GM19193 (cell line): ENCODE data around the gene FBLN7.

Experiments
- POLR2A ChIP-seq: IDR thresholded peaks from 4 replicates; pipeline ENCODE4 v1.6.1; 2011; ENCODE audit not compliant: insufficient read depth, insufficient read length; ENCODE audit errors: extremely low read depth

The FBLN7 gene, protein sequence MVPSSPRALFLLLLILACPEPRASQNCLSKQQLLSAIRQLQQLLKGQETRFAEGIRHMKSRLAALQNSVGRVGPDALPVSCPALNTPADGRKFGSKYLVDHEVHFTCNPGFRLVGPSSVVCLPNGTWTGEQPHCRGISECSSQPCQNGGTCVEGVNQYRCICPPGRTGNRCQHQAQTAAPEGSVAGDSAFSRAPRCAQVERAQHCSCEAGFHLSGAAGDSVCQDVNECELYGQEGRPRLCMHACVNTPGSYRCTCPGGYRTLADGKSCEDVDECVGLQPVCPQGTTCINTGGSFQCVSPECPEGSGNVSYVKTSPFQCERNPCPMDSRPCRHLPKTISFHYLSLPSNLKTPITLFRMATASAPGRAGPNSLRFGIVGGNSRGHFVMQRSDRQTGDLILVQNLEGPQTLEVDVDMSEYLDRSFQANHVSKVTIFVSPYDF

GRCh38 chr2:112138159-112139032 is at the start of gene FBLN7:
Gene FBLN7 (plus strand): TSS chr2:112138385. CDS start chr2:112138656, 271 bp downstream.
- TF ChIP-seq POLR2A: no peak

DNA sequence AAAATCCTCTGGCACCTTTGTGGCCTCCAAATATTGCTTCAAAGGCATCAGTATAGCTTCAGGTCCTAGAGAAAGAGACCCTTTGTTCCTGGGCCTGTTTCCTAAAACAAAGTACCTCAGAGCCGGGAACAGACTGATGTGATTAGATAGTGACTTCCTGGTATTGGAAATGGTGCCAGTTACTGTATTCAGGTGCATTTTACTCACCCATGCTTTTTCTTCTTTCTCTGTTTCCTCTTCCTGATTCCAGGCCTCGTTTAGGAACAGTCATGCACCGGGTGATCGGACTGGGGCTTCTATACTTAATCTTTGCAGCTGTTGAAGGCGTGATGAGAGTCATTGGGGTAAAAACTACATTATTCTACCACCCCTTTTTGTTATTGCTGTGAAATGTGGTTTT is 48.8 kb upstream of the FBLN7 start:
- no peak for TF ChIP-seq POLR2A

DNA sequence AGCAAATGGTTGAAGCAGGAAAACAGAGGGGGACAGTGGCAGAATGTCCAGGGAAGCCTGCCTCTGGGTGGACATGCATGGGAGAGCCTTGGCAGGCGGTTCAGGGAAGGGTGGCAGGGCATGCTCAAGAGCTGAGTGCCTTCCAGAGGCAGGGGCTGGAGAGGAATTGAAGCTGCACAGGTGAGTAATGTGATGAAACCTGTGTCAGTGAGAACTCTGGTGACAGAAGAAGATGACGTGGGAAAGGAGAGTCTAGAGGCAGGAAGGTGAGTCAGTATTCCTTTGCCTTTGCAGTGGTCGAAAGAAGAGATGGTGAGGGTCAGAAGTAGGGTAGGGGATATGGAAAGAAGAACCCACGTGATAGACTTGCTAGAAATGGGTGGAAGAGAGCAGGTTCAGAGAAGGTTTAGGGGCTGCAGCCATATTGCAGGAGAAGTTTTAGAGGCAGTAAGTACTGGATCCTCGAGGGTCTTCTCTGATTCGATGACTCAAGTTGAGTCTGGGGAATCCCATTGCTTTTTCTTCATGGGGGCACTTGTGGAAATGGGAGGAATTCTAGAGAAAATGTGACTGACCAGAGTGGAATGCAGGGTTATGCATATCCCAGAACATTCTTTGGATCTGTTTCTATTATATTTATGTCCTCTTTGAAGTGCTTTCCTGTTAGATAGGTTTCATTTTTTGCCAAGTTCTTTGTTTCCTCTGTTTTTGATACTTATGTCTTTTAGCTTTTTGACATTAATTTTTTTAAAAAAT is 45.7 kb upstream of the FBLN7 start:
- no peak for TF ChIP-seq POLR2A

DNA sequence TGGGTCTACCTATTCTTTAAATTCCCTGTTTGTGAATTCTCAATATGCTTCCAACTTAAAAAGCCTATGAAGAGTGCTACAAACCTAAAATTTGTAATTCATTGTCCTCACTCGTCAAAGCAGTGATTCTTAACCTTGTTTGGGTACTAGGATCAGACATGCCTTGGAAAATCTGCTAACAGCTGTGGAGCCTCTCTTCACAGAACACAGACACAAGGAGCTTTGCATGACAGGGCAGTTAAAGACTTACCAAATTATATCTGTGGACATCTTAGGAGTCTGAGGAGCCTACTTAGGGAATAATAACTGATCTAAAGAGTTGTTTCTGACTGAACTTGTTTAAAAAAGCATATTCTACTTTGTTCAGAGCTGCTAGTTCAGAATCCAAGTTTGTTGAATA is 45.0 kb upstream of the FBLN7 start:
- TF ChIP-seq POLR2A: no peak

DNA sequence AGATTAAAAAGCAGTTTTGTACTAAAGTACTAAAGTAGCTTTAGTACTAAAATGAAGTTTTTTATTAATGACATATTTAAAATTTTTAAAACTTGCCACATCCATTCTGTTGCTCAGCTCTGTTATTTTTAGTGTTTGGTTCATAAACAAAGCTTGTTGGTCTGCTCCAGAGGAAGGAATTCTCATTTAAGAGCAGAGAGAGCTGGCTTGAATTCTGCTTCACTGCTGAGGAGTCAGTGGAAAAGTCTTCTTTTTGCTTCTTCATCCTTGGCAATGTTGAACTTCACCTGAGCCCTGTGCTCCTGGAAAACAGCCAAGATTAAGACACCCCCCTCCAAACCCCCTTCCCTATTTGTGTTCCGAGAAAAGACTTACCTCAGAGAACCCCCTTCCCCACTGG is 42.5 kb upstream of the FBLN7 start:
- no peak for TF ChIP-seq POLR2A

- TF ChIP-seq POLR2A: no peak
Observed at GRCh38 chr2:112096098-112096497, 42.1 kb upstream of the FBLN7 start.

DNA sequence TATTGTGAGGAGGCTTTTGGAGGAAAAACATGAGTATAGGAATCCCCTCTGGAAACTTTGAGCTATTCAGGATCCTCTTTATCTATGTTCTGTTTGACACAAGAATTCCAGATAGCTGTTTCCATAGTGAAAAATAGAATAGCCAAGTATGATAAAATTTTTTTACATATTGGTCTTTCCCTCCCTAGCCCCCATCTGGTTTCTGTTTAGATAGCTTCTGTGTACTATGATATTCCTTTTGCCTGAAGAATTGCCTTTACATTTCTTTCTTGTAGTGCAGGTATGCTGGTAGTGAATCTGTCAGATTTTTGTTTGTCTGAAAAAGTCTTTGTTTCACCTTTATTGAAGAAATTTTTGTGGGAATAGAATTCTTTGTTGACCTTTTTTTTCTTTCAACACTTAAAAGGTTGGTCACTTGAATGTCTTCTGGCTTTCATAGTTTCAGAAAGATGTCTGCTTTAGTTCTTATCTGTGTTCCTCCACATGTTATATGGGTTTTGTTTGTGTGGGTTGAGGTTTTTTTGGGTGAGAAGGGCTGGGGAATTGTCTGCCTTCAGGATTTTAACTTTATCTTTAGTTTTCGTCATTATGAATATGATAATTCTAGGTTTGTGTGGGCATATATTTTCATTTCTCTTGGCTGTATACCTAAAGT is 29.9 kb upstream of the FBLN7 start:
- TF ChIP-seq POLR2A: no peak

DNA sequence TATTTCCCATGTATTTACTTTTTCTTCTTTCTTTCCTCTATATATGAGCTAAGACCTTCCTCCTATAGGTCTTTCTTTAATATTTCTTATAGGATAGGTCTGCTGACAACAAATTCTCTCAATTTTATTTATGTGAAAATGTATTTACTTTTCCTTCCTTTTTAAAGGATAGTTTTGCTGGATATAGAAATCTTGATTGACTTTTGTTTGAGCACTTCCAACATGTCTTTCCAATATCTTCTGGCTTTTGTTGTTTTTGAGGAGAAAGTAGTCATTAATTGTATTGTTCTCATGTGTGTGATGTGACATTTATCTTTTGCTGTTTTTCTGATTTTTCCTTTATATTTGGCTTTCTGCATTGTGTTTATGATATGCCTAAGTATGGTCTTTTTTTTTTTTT is 28.9 kb upstream of the FBLN7 start:
- no peak for TF ChIP-seq POLR2A

DNA sequence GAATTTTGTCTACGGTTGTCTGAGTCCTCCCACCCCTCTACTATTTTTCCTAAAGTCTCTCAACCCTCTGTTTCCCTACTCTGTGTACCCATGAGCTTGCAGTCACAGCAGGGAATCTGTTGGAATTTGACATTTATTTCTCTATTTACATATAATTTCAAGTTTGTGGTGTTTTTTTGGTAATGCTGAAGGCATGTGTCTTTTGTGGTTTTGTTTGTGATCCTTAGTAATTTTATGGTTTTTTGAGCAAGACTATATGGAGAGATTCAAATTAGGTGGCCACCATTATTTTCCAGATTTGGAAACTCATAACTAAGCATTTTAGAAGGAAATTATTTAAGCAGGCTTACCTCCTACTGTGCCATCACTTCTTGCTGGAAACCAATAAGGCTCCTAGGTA is 27.2 kb upstream of the FBLN7 start:
- TF ChIP-seq POLR2A: no peak

DNA sequence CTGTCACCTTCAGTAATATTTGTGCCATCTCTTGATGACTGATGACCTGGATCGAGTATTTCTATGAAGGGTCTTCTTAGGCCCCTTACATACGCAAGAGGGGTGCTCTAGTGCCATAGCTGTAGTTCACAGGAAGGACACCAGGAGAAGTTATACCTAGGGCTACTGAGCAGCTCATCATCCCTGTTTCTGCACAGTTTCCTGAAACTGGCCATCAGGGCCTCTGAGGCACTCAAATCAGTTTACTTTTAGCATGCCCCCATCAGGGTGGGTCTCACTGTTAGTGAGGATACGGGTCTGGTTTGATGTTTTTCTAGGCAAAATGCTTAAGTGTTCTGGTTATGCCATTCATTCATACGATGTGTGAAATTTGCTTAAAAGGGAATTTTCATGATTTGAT is 20.0 kb upstream of the FBLN7 start:
- TF ChIP-seq POLR2A: no peak

- no peak for TF ChIP-seq POLR2A
Observed at GRCh38 chr2:112121682-112122254, 16.4 kb upstream of the FBLN7 start.

DNA sequence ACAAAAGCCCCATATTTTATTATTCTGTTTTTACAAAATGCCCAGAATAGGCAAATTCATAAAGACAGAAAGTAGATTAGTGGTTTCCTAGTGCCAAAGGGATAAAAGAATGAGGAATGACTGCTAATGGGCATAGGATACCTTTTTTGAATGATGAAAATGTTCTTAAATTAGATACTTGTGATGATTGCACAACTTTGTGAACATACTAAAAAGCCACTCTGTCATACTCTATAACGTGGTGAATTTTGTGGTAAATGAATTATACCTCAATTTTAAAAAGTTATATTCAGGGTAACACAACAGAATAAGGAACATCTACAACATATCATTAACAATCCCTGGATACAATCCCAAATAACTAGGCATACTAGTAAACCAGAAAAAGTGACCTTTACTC is 9.1 kb upstream of the FBLN7 start:
- no peak for TF ChIP-seq POLR2A

DNA sequence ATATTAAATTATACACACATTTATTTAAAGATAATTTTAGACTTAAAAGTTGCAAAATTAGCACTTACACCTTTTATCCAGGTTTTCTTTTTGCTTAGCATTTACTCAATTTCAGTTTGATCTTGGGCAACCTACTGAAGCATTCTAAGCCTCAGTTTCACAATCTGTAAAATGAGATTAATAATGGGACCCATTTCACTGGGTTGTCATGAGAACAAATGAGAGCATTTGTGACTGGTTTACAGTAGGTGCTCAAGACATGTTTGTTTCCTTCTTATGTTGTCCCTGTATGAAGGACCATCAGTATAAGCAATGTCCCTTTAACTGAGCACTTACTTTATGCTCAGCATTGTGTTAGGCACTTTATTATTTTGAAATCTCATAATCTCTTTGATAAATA is 4.8 kb upstream of the FBLN7 start:
- no peak for TF ChIP-seq POLR2A

GRCh38 chr2:112134120-112134519 is 4.1 kb upstream of the FBLN7 start:
- TF ChIP-seq POLR2A: no peak

DNA sequence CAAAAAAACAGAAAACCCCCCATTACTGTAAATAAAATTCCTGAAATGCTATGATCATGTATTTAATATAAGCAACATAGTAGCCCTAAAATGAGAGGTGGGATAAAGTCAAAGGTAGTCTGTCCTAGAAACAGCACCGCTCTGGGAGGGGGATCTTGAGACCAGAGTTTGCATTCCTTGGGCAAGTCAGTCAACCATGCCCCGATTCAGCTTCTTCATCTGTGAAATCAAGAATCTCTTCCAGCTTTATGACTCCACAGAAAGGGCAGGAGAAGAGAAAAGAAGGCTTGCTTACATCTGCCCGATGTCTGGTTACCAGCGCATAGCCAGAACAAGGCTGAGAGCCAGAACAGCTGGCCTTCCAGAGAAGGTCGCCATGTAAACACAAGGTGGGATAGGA is 2.1 kb upstream of the FBLN7 start:
- no peak for TF ChIP-seq POLR2A

DNA sequence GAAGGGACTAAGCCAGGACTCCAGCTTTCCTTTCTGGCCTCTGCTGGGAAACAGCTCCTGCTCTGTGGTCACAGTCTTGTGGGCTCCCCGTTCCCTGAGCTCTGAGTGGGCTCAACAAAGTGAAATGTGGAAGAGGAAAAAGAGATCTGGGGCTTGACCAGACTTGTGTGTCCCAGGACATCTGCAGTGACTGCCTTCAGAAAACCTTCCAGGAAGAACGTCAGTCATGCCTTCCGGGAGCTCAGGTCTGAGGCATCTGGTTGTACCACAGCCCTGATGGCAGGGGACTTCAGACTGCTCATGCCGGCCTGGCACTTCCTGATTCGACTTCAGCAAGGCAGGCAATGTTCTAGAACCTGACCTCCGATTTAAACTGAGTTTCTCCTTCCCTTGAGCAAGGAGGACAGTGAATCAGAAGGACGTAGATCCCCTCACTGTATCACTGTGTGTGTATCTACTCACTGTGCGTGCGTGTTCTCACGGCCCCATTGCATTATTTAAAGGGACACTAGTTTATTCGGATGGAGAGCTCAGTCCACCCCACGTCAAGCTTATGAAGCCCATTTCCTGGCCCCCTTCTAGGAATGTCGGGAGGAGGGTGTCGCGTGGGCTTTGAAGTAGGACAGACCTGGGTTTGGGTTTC is 548 bp upstream of the FBLN7 start:
- no peak for TF ChIP-seq POLR2A
